ENCODE measurements around the gene ZC3H7B.

ZC3H7B gene

DNA sequence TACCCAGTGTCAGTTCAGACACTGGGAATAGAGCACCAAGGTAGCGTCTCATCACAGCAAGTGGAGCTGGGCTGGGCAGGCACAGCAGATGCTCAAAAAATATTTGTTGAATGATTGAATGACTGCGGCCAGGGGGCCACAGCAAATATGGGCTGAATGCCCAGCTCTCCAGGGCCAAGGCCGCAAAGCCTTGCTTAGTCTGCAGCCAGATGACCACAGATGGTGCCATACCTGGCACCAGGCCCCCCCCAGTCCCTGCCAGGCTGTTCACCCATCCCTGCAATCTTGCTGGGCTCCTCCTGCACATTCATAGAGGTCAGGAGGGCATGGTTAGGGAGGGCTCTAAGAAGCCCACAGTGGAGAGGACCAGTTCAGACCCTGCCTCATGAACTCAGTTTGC lies 32.9 kb downstream of the ZC3H7B start:
- TF ChIP-seq, protein P1, sequence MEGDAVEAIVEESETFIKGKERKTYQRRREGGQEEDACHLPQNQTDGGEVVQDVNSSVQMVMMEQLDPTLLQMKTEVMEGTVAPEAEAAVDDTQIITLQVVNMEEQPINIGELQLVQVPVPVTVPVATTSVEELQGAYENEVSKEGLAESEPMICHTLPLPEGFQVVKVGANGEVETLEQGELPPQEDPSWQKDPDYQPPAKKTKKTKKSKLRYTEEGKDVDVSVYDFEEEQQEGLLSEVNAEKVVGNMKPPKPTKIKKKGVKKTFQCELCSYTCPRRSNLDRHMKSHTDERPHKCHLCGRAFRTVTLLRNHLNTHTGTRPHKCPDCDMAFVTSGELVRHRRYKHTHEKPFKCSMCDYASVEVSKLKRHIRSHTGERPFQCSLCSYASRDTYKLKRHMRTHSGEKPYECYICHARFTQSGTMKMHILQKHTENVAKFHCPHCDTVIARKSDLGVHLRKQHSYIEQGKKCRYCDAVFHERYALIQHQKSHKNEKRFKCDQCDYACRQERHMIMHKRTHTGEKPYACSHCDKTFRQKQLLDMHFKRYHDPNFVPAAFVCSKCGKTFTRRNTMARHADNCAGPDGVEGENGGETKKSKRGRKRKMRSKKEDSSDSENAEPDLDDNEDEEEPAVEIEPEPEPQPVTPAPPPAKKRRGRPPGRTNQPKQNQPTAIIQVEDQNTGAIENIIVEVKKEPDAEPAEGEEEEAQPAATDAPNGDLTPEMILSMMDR (IDR thresholded peaks at IDR 0.05) = no peak
- H3K27me3 ChIP-seq = no peaks in the 10 kb centered on the region
- no peak overlapping the region for H3K27ac ChIP-seq
- peaks cover 65% of the 10 kb centered on the region for H3K36me3 ChIP-seq
- H3K4me3 ChIP-seq (ENCODE audit: low read depth in 1 of 2, low read length in 1 of 2) = no peak overlapping the region
- H3K4me1 ChIP-seq (ENCODE audit: control insufficient read depth in 1 of 2, insufficient read depth in 1 of 2, low read depth in 1 of 2, low read length in 1 of 2) = no peaks in the 10 kb centered on the region
- no peaks in the 10 kb centered on the region for H3K9me3 ChIP-seq

DNA sequence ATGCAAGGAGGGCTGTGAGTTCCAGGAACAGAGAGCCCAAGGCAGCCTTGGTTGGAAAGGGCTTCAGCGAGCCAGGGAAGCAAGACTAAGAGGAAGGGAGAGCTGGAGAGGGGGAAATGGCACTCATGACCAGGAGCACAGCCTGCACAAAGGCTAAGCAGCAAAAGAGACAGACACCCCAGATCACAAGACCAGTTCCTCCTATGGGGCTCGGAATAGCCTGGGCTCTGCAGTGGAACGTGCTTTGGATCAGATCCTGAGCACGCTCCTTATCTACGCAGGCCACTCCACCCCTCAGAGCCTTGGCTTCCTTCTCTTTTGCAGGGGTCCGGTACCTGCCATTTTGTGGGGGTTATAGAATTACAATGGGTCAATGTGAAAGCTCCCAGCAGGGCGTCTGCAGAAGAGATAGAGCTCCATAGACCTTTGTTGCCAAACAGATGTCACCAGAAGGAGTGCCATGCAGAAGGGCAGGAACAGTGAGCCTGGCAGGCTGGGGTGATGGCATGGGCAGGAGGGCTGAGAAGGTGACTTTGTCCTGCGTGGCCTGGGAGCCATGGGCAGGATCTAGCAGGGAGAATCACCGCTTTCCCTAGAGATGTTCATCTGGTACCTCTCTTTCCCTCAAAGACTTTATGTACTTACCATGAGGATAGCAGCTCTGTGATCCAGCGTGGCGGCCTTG lies 33.8 kb downstream of the ZC3H7B start:
- TF ChIP-seq, protein P1 (IDR thresholded peaks at IDR 0.05) = no peak
- Histone ChIP-seq H3K4me1 (ENCODE audit: control insufficient read depth in 1 of 2, insufficient read depth in 1 of 2, low read depth in 1 of 2, low read length in 1 of 2) (no peaks in the 10 kb centered on the region), H3K27me3 (no peaks in the 10 kb centered on the region), H3K36me3 (peaks cover 65% of the 10 kb centered on the region), H3K9me3 (no peaks in the 10 kb centered on the region), H3K27ac (no peak overlapping the region), H3K4me3 (ENCODE audit: low read depth in 1 of 2, low read length in 1 of 2) (no peak overlapping the region)

DNA sequence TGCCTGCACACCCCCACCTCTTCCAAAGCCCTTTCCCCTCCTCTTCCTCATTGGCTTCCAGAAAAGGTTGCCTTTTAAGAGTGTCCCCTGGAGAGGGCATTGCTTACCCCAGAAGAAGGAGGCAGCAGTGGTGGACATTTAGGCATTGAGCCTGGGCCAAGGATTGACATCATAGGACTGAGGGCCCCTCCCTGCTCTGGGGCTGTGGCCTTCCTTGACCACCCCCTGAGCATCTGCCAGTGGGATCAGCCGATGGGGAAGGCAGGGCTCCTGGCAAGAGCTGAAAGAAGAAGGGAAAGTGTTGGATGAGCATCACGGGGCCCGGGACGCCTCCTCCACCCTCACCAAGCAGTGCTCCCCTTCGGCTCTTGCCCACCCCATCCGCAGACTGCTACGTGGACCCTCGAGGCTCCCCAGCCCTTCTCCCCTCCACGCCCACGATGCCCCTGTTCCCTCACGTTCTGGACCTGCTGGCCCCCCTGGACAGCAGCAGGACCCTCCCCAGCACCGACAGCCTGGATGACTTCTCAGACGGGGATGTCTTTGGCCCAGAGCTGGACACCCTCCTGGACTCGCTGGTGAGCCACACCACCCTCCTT lies 37.4 kb downstream of the ZC3H7B start:
- Histone ChIP-seq H3K36me3 (peaks cover 72% of the 10 kb centered on the region), H3K27ac (no peak overlapping the region), H3K9me3 (no peaks in the 10 kb centered on the region), H3K4me3 (ENCODE audit: low read depth in 1 of 2, low read length in 1 of 2) (no peak overlapping the region), H3K27me3 (no peaks in the 10 kb centered on the region), H3K4me1 (ENCODE audit: control insufficient read depth in 1 of 2, insufficient read depth in 1 of 2, low read depth in 1 of 2, low read length in 1 of 2) (no peaks in the 10 kb centered on the region)
- TF ChIP-seq, protein P1 (IDR thresholded peaks at IDR 0.05) = no peak

DNA sequence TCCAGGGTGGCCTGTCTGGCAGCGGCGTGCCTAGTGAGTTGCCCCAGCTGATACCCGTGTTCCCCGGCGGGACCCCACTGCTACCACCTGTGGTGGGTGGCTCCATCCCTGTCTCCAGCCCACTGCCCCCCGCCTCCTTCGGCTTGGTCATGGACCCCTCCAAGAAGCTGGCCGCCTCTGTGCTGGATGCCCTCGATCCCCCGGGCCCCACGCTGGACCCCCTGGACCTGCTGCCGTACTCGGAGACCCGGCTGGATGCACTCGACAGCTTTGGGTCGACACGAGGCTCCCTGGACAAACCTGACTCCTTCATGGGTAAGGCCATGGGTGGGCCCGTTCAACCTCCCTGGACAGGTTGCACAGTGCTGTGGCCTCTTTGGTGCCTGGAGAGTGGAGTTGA lies 38.5 kb downstream of the ZC3H7B start:
- Histone ChIP-seq H3K36me3 (peaks cover 72% of the 10 kb centered on the region), H3K4me3 (ENCODE audit: low read depth in 1 of 2, low read length in 1 of 2) (no peak overlapping the region)

DNA sequence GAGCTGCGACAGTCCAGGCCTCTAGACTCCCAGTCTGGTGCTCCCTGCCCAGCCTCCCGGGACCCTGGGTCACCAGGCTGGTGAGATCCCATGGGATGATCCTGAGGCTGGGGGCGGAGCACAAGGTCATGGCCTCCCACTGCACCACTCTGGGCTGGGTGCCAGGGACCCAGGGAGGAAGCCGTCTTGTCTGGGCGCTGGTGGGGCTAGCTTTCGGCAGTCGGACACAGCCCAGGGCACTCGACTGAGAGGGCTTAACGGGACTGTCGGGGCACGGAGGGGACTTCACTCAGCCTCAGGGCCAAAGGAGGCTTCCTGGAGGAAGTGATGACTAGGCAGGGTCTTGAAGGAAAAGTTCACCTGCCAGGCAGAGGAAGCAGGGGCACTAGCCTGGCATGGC lies 39.0 kb downstream of the ZC3H7B start:
- Histone ChIP-seq H3K36me3 (peaks cover 74% of the 10 kb centered on the region), H3K4me1 (ENCODE audit: control insufficient read depth in 1 of 2, insufficient read depth in 1 of 2, low read depth in 1 of 2, low read length in 1 of 2) (no peaks in the 10 kb centered on the region), H3K27ac (no peak overlapping the region), H3K27me3 (no peaks in the 10 kb centered on the region), H3K4me3 (ENCODE audit: low read depth in 1 of 2, low read length in 1 of 2) (no peak overlapping the region), H3K9me3 (no peaks in the 10 kb centered on the region)
- TF ChIP-seq, protein P1 (IDR thresholded peaks at IDR 0.05) = no peak

More for the DNA sequence above, 38.5 kb downstream of the ZC3H7B start:
- TF ChIP-seq, protein P1 (IDR thresholded peaks at IDR 0.05) = no peak
- Histone ChIP-seq H3K9me3 (no peaks in the 10 kb centered on the region), H3K4me1 (ENCODE audit: control insufficient read depth in 1 of 2, insufficient read depth in 1 of 2, low read depth in 1 of 2, low read length in 1 of 2) (no peaks in the 10 kb centered on the region), H3K27ac (no peak overlapping the region), H3K27me3 (no peaks in the 10 kb centered on the region)
